ENCODE measurements around the gene ADCY4.

- no peak for TF ChIP-seq GATA2 (IDR thresholded peaks at IDR 0.05; ENCODE audit: low read depth, low read length)
- no peak for TF ChIP-seq GATA3 (IDR thresholded peaks at IDR 0.05; ENCODE audit: low read depth, low read length)
Observed at GRCh38 chr14:24361326-24361725, 26.5 kb upstream of the ADCY4 start.

Measured in SH-SY5Y (cell line).